Nephron (organoid): ENCODE results near the gene TMEM147.

Experiments used
- H3K27ac Mint-ChIP-seq, 3 experiments: 2 replicates each; pipeline ENCODE4 v1.8.0; 2020; ENCODE audit warnings: mixed read lengths in 3 of 3, mild to moderate bottlenecking in 2 of 3, moderate library complexity in 1 of 3
- H3K27me3 Mint-ChIP-seq: 2 replicates; pipeline ENCODE4 v1.8.0; 2021; ENCODE audit warnings: low read depth, mild to moderate bottlenecking, moderate library complexity, mixed read lengths
- H3K36me3 Mint-ChIP-seq: 2 replicates; pipeline ENCODE4 v1.8.0; 2020; ENCODE audit warnings: low read depth, mixed read lengths
- H3K4me1 Mint-ChIP-seq: 2 replicates; pipeline ENCODE4 v1.8.0; 2020; ENCODE audit warnings: mixed read lengths
- H3K4me3 Mint-ChIP-seq, 3 experiments: 2 replicates each; pipeline ENCODE4 v1.8.0; 2020; ENCODE audit warnings: mild to moderate bottlenecking in 3 of 3, mixed read lengths in 3 of 3, moderate library complexity in 2 of 3
- H3K9me3 Mint-ChIP-seq: 2 replicates; pipeline ENCODE4 v1.8.0; 2020; ENCODE audit warnings: mixed read lengths
- TF ChIP-seq, protein P1 (sequence below), 3 experiments: fragments of 200-600 bp; sonication (generic); IDR thresholded peaks; one replicate each; pipeline ENCODE4 v1.5.0; 2021; ENCODE audit warnings: antibody characterized with exemption in 3 of 3; ENCODE audit not compliant: unreplicated experiment in 3 of 3

The TMEM147 gene

DNA sequence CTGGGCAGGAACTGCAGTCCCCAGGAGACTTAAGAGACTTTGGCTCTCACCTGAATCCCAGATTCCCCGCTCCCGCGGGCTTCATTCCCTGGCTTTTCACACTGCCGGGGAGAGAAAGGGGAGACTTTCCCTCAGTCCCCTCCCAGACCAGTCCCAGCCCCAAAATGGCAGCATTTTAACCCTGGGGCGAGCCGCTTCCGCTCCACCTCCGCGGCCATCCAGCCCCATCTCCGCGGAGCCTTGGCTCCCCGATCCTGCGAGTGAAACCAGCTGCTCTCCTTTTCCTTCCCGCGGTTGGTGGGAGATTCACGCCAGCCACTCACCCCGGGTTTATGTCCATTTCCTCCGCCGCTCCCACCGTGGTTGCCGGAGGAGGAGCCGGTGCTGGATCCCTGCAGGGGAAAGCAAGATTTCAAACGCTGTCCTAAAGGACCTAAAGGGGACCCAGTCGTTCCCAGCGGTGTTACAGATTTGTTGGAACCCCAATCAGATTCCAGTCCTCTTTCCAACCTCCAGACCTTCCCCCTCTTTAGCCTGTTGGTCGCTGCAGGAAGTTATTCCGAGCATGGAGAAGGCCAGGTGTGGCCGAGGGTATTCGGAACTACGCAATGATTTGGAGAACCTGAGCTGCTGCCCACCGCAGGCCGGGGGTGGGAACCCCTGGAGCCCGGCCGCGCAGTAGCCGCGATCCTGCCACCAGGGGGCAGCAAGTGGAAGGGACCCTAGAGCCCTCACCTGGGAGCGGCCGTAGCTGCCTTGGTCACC is 35.4 kb upstream of the TMEM147 start:
- peaks cover 79% of the 10 kb centered on the region for H3K27me3 Mint-ChIP-seq
- H3K36me3 Mint-ChIP-seq, result no peaks in the 10 kb centered on the region
- peaks cover 5% of the 10 kb centered on the region for H3K4me1 Mint-ChIP-seq
- TF ChIP-seq, protein P1, sequence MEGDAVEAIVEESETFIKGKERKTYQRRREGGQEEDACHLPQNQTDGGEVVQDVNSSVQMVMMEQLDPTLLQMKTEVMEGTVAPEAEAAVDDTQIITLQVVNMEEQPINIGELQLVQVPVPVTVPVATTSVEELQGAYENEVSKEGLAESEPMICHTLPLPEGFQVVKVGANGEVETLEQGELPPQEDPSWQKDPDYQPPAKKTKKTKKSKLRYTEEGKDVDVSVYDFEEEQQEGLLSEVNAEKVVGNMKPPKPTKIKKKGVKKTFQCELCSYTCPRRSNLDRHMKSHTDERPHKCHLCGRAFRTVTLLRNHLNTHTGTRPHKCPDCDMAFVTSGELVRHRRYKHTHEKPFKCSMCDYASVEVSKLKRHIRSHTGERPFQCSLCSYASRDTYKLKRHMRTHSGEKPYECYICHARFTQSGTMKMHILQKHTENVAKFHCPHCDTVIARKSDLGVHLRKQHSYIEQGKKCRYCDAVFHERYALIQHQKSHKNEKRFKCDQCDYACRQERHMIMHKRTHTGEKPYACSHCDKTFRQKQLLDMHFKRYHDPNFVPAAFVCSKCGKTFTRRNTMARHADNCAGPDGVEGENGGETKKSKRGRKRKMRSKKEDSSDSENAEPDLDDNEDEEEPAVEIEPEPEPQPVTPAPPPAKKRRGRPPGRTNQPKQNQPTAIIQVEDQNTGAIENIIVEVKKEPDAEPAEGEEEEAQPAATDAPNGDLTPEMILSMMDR (IDR thresholded peaks at IDR 0.05; ENCODE audit: unreplicated experiment in 3 of 3), result peak; percentile 97 to 98 (median 98)
- H3K27ac Mint-ChIP-seq, result peak overlapping the region; percentile 83 to 92 (median 91)
- H3K4me3 Mint-ChIP-seq, result peak overlapping the region; percentile 86 to 91 (median 89)
- H3K9me3 Mint-ChIP-seq, result no peaks in the 10 kb centered on the region

DNA sequence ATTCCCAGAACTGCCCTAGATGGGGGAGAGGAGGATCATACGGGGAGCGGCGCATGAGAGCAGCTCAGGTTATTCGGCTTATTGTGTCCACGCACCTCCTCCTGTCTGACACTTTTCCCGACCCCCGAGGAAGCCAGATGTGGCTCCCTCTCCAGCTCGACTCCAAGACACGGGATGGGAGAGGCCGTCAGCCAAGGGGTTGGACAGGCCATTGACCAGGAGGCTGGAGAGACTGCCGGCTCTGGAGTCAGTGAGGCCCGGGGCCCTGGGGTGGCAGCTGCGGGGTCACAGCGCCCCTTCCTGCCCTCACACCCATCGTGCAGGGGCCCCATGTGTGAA is 34.8 kb upstream of the TMEM147 start:
- H3K4me1 Mint-ChIP-seq, result peaks cover 5% of the 10 kb centered on the region
- TF ChIP-seq, protein P1 (IDR thresholded peaks at IDR 0.05; ENCODE audit: unreplicated experiment in 3 of 3), result peak in 1 of 3 experiments; percentile 16
- peak overlapping the region; percentile 86 to 91 (median 89) for H3K4me3 Mint-ChIP-seq
- H3K9me3 Mint-ChIP-seq, result no peaks in the 10 kb centered on the region
- peak overlapping the region in 1 of 3 experiments; percentile 91 for H3K27ac Mint-ChIP-seq
- peaks cover 81% of the 10 kb centered on the region for H3K27me3 Mint-ChIP-seq
- no peaks in the 10 kb centered on the region for H3K36me3 Mint-ChIP-seq

DNA sequence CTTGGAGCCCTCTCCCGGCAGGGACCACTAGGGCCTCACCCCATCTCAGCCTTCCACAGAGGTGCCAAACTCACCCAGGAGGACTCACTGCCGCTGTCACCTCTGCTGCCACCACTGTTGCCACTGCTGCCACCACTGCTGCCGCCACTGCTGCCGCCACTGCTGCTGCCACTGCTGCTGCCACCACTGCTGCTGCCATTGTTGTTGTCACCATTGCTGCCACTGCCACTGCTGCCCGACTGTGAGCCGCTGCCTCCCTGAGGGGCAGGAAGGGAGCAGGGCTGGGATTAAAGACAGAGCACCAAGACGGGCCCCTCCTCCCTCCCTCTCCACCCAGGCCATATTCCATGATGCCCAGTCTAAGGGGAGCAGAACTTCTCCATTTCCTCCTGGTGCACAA is 34.1 kb upstream of the TMEM147 start:
- TF ChIP-seq, protein P1 (IDR thresholded peaks at IDR 0.05; ENCODE audit: unreplicated experiment in 3 of 3), result no peak
- Mint-ChIP-seq H3K4me1 (peaks cover 5% of the 10 kb centered on the region), H3K27me3 (peaks cover 77% of the 10 kb centered on the region), H3K4me3 (peak overlapping the region; percentile 36 to 47 (median 41)), H3K9me3 (no peaks in the 10 kb centered on the region), H3K27ac (no peak overlapping the region), H3K36me3 (no peaks in the 10 kb centered on the region)

DNA sequence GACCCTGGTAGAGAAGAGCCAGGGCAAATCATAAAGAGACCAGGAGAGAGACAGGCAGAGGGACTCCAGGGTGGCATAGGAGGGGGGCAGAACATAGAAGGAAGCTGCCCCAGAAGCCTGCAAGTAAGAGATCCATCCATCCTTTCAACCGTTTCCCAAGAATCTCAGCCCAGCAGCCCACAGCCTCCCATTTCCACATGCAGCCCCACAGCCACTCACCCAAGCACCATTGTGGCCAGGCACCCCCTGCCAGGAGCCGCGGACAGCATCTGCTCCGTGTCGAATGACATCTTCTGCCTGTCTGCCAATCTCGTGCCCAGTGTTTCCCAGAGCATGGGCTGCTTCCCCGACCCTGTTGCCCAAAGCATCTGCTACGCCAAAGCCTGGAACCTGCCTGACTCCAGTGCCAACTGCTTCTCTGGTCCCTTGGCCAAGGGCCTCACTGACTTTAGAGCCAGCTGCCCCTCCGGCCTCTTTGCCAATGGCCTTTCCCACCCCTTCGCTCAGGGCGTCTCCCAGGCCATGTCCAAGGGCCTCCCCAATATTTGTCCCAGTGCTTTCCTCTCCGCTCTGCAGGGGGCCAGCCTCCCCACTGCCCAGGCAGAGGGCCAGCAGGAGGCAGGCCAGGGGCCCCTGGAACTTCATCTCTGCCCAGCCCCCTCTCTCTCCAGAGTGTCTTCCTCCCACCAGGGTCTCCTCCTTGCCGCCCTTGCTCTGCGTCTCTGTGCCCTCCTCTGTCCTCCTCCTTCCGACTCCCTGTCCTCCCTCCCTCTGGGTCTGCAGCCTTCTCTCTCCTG is 32.4 kb upstream of the TMEM147 start:
- no peaks in the 10 kb centered on the region for H3K36me3 Mint-ChIP-seq
- TF ChIP-seq, protein P1 (IDR thresholded peaks at IDR 0.05; ENCODE audit: unreplicated experiment in 3 of 3), result no peak
- peak overlapping the region in 2 of 3 experiments; percentile 3 to 29 for H3K4me3 Mint-ChIP-seq
- H3K27ac Mint-ChIP-seq, result peak overlapping the region in 1 of 3 experiments; percentile 62
- no peaks in the 10 kb centered on the region for H3K9me3 Mint-ChIP-seq
- H3K4me1 Mint-ChIP-seq, result peaks cover 5% of the 10 kb centered on the region
- H3K27me3 Mint-ChIP-seq, result peaks cover 71% of the 10 kb centered on the region

DNA sequence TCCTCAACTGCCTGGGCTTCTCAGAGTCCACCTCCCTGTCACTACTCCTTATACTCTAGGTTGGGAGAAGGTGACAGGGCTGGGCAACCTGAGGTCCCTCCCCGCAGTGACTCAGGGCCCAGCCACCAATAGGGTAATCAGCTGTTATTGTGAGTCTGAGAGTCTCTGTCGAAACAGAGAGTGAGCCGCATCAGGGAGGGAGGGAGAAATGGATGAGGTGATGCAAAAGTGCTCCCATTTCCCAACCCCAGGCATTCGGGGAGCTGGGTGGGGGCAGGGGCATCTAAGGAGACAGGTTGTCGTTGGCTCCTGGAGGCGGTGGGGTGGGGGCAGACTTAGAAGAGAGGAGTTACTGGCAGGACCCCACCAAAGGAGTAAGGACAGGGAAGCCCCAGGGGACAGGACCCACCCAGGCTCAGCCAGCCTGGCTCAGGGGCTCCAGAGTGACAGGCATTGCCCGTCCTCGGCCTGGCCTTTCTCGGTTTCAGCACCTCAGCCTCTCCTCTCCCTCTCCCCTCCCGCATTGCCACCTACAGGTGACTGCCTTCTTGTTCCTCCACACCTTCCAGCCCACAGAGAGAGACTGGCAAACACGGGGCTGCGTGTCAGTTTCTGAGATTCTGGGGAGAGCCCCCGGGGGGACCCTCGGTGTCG is 31.7 kb upstream of the TMEM147 start, which contains the start of gene DMKN:
Gene DMKN (minus strand): TSS at position 22 of the 654 bp plus-strand sequence. CDS start 174 bp downstream, outside the sequence.
- no peaks in the 10 kb centered on the region for H3K36me3 Mint-ChIP-seq
- H3K9me3 Mint-ChIP-seq, result no peaks in the 10 kb centered on the region
- H3K27ac Mint-ChIP-seq, result peak within 1 kb of the TSS in 1 of 3 experiments; percentile 62
- H3K4me3 Mint-ChIP-seq, result peak within 1 kb of the TSS in 2 of 3 experiments; percentile 3 to 29
- H3K27me3 Mint-ChIP-seq, result peaks cover 64% of the 10 kb centered on the region
- TF ChIP-seq, protein P1 (IDR thresholded peaks at IDR 0.05; ENCODE audit: unreplicated experiment in 3 of 3), result peak in 1 of 3 experiments; percentile 15
- H3K4me1 Mint-ChIP-seq, result peaks cover 5% of the 10 kb centered on the region
